Osteocyte (in vitro differentiated cells): ENCODE results near the gene LCK. TPM values are rescaled to one million over a fixed set of nuclear protein-coding genes. Genes with fewer than 3 reads are reported as not detected.

ENCODE experiments used
- DNase-seq: peaks from one replicate; pipeline ENCODE4 v3.0.0; 2021; ENCODE audit warnings: mixed read lengths; ENCODE audit not compliant: unreplicated experiment; ENCODE audit errors: extremely low spot score
- H3K27ac Mint-ChIP-seq: one replicate; pipeline ENCODE4 v1.8.0; 2021; ENCODE audit warnings: mild to moderate bottlenecking, mixed read lengths; ENCODE audit not compliant: unreplicated experiment
- H3K27me3 Mint-ChIP-seq: one replicate; pipeline ENCODE4 v1.8.0; 2021; ENCODE audit warnings: mixed read lengths; ENCODE audit not compliant: unreplicated experiment
- H3K36me3 Mint-ChIP-seq: one replicate; pipeline ENCODE4 v1.8.0; 2021; ENCODE audit warnings: mixed read lengths; ENCODE audit not compliant: unreplicated experiment
- H3K4me1 Mint-ChIP-seq: one replicate; pipeline ENCODE4 v1.8.0; 2021; ENCODE audit warnings: mixed read lengths; ENCODE audit not compliant: unreplicated experiment
- H3K4me3 Mint-ChIP-seq: one replicate; pipeline ENCODE4 v1.8.0; 2021; ENCODE audit warnings: mild to moderate bottlenecking, moderate library complexity, mixed read lengths; ENCODE audit not compliant: unreplicated experiment
- H3K9me3 Mint-ChIP-seq: one replicate; pipeline ENCODE4 v1.8.0; 2021; ENCODE audit warnings: mixed read lengths; ENCODE audit not compliant: unreplicated experiment
- CTCF ChIP-seq: fragments of 200-600 bp; sonication (generic); IDR thresholded peaks from 2 replicates; pipeline ENCODE4 v1.5.0; 2021; ENCODE audit warnings: antibody characterized with exemption, mild to moderate bottlenecking, moderate library complexity
- total RNA-seq: library from RNA; stranded (reverse); gene quantifications from 2 replicates; pipeline ENCODE4 v1.2.1, GENCODE V29; 2021

The LCK gene
- total RNA-seq, 1 donor from 2014 or later: not detected

GRCh38 chr1:32330558-32331151, 79.6 kb downstream of the LCK start:
- H3K4me1 Mint-ChIP-seq: peaks cover 18% of the 10 kb centered on the region
- no peak overlapping the region for H3K4me3 Mint-ChIP-seq
- TF ChIP-seq CTCF: no peak
- H3K36me3 Mint-ChIP-seq: peaks cover 35% of the 10 kb centered on the region
- DNase-seq: no peak
- no peaks in the 10 kb centered on the region for H3K9me3 Mint-ChIP-seq
- H3K27ac Mint-ChIP-seq: peak overlapping the region; percentile 8
- H3K27me3 Mint-ChIP-seq: no peaks in the 10 kb centered on the region

- H3K27me3 Mint-ChIP-seq: no peaks in the 10 kb centered on the region
- H3K27ac Mint-ChIP-seq: peak overlapping the region; percentile 63
- no peak for DNase-seq
- no peak overlapping the region for H3K4me3 Mint-ChIP-seq
- H3K9me3 Mint-ChIP-seq: no peaks in the 10 kb centered on the region
- peaks cover 18% of the 10 kb centered on the region for H3K4me1 Mint-ChIP-seq
- TF ChIP-seq CTCF: no peak
- peaks cover 35% of the 10 kb centered on the region for H3K36me3 Mint-ChIP-seq
These were observed 80.5 kb downstream of the LCK start for GRCh38 chr1:32331549-32331948.

- no peak for DNase-seq
- TF ChIP-seq CTCF: no peak
- H3K4me1 Mint-ChIP-seq: peaks cover 26% of the 10 kb centered on the region
- peaks cover 35% of the 10 kb centered on the region for H3K36me3 Mint-ChIP-seq
- H3K4me3 Mint-ChIP-seq: no peak overlapping the region
- H3K27me3 Mint-ChIP-seq: no peaks in the 10 kb centered on the region
- no peaks in the 10 kb centered on the region for H3K9me3 Mint-ChIP-seq
- H3K27ac Mint-ChIP-seq: peak overlapping the region; percentile 63
These were observed 81.4 kb downstream of the LCK start for GRCh38 chr1:32332290-32333079.

- no peak for DNase-seq
- Mint-ChIP-seq H3K27ac (peak overlapping the region; percentile 52), H3K4me1 (peaks cover 30% of the 10 kb centered on the region), H3K36me3 (peaks cover 31% of the 10 kb centered on the region), H3K4me3 (peak overlapping the region; percentile 92), H3K9me3 (no peaks in the 10 kb centered on the region), H3K27me3 (no peaks in the 10 kb centered on the region)
- TF ChIP-seq CTCF: no peak
These were observed 82.3 kb downstream of the LCK start for GRCh38 chr1:32333251-32333963.
